Left hindlimb (tissue), 1 donor: ENCODE measurements around the gene POLR3H.
"Not testable (repeated sequence)": the region's sequence is repeated elsewhere in the genome, so short reads cannot be mapped to it uniquely, and the experiment has no call there.

Experiments
- DNase-seq: peaks from one replicate; pipeline ENCODE4 v3.0.0-alpha.2; 2018

POLR3H gene

GRCh38 chr22:41563051-41563711, 18.9 kb upstream of the POLR3H start:
- DNase-seq = no peak

- no peak for DNase-seq
These were observed 18.2 kb upstream of the POLR3H start for GRCh38 chr22:41562461-41562860.

GRCh38 chr22:41561788-41562187, 17.5 kb upstream of the POLR3H start:
- no peak for DNase-seq

- no peak for DNase-seq
These were observed 17.1 kb upstream of the POLR3H start for GRCh38 chr22:41561335-41561734.

GRCh38 chr22:41560095-41560471, 15.8 kb upstream of the POLR3H start:
- DNase-seq = no peak

GRCh38 chr22:41558241-41558630, 14.0 kb upstream of the POLR3H start:
- DNase-seq = not testable (repeated sequence)

GRCh38 chr22:41557401-41558240, 13.4 kb upstream of the POLR3H start:
- peak; percentile 87 for DNase-seq

GRCh38 chr22:41556561-41556960, 12.3 kb upstream of the POLR3H start:
- DNase-seq = no peak

GRCh38 chr22:41555325-41555982, 11.2 kb upstream of the POLR3H start:
- DNase-seq = no peak

- no peak for DNase-seq
These were observed 7.8 kb upstream of the POLR3H start for GRCh38 chr22:41551877-41552582.

- no peak for DNase-seq
These were observed 6.8 kb upstream of the POLR3H start for GRCh38 chr22:41550952-41551491.

GRCh38 chr22:41548830-41549211, 4.6 kb upstream of the POLR3H start:
- no peak for DNase-seq

GRCh38 chr22:41544671-41545476, 604 bp upstream of the POLR3H start:
- no peak for DNase-seq

GRCh38 chr22:41542224-41542623, 2.0 kb downstream of the POLR3H start:
- DNase-seq = no peak

- no peak for DNase-seq
These were observed 2.8 kb downstream of the POLR3H start for GRCh38 chr22:41541484-41541883.

- DNase-seq = no peak
These were observed 3.9 kb downstream of the POLR3H start for GRCh38 chr22:41540365-41540764.

GRCh38 chr22:41540006-41540315, 4.3 kb downstream of the POLR3H start:
- no peak for DNase-seq

- no peak for DNase-seq
These were observed 4.9 kb downstream of the POLR3H start for GRCh38 chr22:41539146-41540005.

GRCh38 chr22:41538583-41538982, 5.7 kb downstream of the POLR3H start:
- no peak for DNase-seq

GRCh38 chr22:41537203-41537602, 7.1 kb downstream of the POLR3H start:
- DNase-seq = no peak

GRCh38 chr22:41535244-41535643, 9.0 kb downstream of the POLR3H start:
- no peak for DNase-seq
